GM12864 (cell line): ENCODE data around the gene LIPM.

ENCODE experiments used
- DNase-seq: peaks from one replicate; pipeline ENCODE4 v3.0.0-alpha.2; 2011; ENCODE audit warnings: low read depth
- H3K4me3 ChIP-seq: 2 replicates; pipeline ENCODE4 v1.5.1; 2011; ENCODE audit warnings: mild to moderate bottlenecking, low read depth, low read length, control low read depth
- CTCF ChIP-seq: IDR thresholded peaks from 2 replicates; pipeline ENCODE4 v1.5.1; 2011; ENCODE audit warnings: low read depth, mild to moderate bottlenecking, moderate library complexity, low read length, control low read depth, inconsistent platforms; ENCODE audit errors: missing control alignments

Gene LIPM

GRCh38 chr10:88786032-88786770 is 16.3 kb upstream of the LIPM start:
- H3K4me3 ChIP-seq: no peak overlapping the region
- no peak for TF ChIP-seq CTCF
- no peak for DNase-seq

- no peak overlapping the region for H3K4me3 ChIP-seq
- no peak for DNase-seq
- no peak for TF ChIP-seq CTCF
These were observed 15.1 kb upstream of the LIPM start for GRCh38 chr10:88787463-88787862.

- TF ChIP-seq CTCF: no peak
- no peak overlapping the region for H3K4me3 ChIP-seq
- DNase-seq: no peak
These were observed 13.6 kb upstream of the LIPM start for GRCh38 chr10:88788924-88789323.

GRCh38 chr10:88791924-88792323 is 10.6 kb upstream of the LIPM start:
- peak; percentile 60 for TF ChIP-seq CTCF
- peak; percentile 5 for DNase-seq
- no peak overlapping the region for H3K4me3 ChIP-seq

GRCh38 chr10:88792661-88793060 is 9.9 kb upstream of the LIPM start:
- no peak for TF ChIP-seq CTCF
- no peak overlapping the region for H3K4me3 ChIP-seq
- DNase-seq: no peak

- no peak overlapping the region for H3K4me3 ChIP-seq
- no peak for TF ChIP-seq CTCF
- no peak for DNase-seq
These were observed 8.7 kb upstream of the LIPM start for GRCh38 chr10:88793712-88794299.

GRCh38 chr10:88794731-88795130 is 7.8 kb upstream of the LIPM start:
- TF ChIP-seq CTCF: no peak
- H3K4me3 ChIP-seq: no peak overlapping the region
- no peak for DNase-seq
